HCT116 (cell line): Measurements from ENCODE around the gene USP28. TPM values are rescaled to one million over a fixed set of nuclear protein-coding genes. Genes with fewer than 3 reads are reported as not detected.

Experiments used
- total RNA-seq: library from RNA; stranded (reverse); gene quantifications from one replicate; pipeline ENCODE4 v1.2.1, GENCODE V29; 2021; ENCODE audit not compliant: unreplicated experiment

USP28 gene
- total RNA-seq, 1 experiment from 2014 or later, result 23.5 TPM

Other genes starting within 250 kb of the USP28 start
- gene TMPRSS5, start 169.3 kb downstream of the USP28 start, total RNA-seq, result 0.71 TPM
- 21.0 TPM for gene ZW10, start 101.9 kb downstream of the USP28 start, total RNA-seq
- gene CLDN25, start 95.8 kb downstream of the USP28 start, total RNA-seq, result not detected
- not detected for gene HTR3B, start 29.2 kb upstream of the USP28 start, total RNA-seq
- 0.12 TPM for gene HTR3A, start 99.5 kb upstream of the USP28 start, total RNA-seq
- gene ZBTB16, start 184.1 kb upstream of the USP28 start, total RNA-seq, result 0.30 TPM